CD14-positive monocyte (primary cell): Measurements from ENCODE around the gene CEP20. TPM values are rescaled to one million over a fixed set of nuclear protein-coding genes. Genes with fewer than 3 reads are reported as not detected.

Experiments
- DNase-seq, 3 donors: peaks; one replicate each; pipeline ENCODE4 v3.0.0-alpha.2; 2011 to 2022
- H2AFZ ChIP-seq: 2 replicates; pipeline ENCODE4 v1.6.0; 2012; ENCODE audit warnings: mild to moderate bottlenecking, low read depth, low read length, inconsistent platforms; ENCODE audit not compliant: insufficient read depth, poor library complexity, severe bottlenecking
- H3K27ac ChIP-seq, 2 donors: 1 replicate in 1 of 2; 2 replicates in 1 of 2; pipeline ENCODE4 v1.5.1; 2012 to 2013; ENCODE audit warnings: low read length in 2 of 2, control low read depth in 1 of 2, inconsistent platforms in 1 of 2, low read depth in 1 of 2, mild to moderate bottlenecking in 1 of 2
- H3K27me3 ChIP-seq, 2 donors: one replicate each; pipeline versions ENCODE4 v1.6.0 to v1.6.1; 2011 to 2013; ENCODE audit warnings: low read length in 2 of 2; ENCODE audit not compliant: control insufficient read depth in 2 of 2, insufficient read depth in 2 of 2
- H3K36me3 ChIP-seq, 2 donors: replicated peaks in 1 of 2; 1 replicate in 1 of 2; 2 replicates in 1 of 2; pipeline versions ENCODE4 v1.5.1 to v1.6.1; 2012 to 2013; ENCODE audit warnings: low read length in 2 of 2, control low read depth in 1 of 2, inconsistent platforms in 1 of 2, mild to moderate bottlenecking in 1 of 2; ENCODE audit not compliant: insufficient read depth in 2 of 2, control insufficient read depth in 1 of 2
- H3K4me1 ChIP-seq, 2 donors: 1 replicate in 1 of 2; 2 replicates in 1 of 2; pipeline versions ENCODE4 v1.5.1 to v1.6.1; 2012 to 2013; ENCODE audit warnings: low read length in 2 of 2, control low read depth in 1 of 2, inconsistent platforms in 1 of 2, mild to moderate bottlenecking in 1 of 2, moderate library complexity in 1 of 2; ENCODE audit not compliant: insufficient read depth in 2 of 2, control insufficient read depth in 1 of 2
- H3K4me2 ChIP-seq: replicated peaks from 2 replicates; pipeline ENCODE3; 2012; ENCODE audit warnings: low read length, moderate library complexity, mild to moderate bottlenecking; ENCODE audit not compliant: poor library complexity, severe bottlenecking; ENCODE audit errors: extremely low read depth
- H3K4me3 ChIP-seq, 3 experiments: fragments of 200-600 bp in 1 of 3; sonication (generic) in 1 of 3; replicated peaks in 1 of 3; 1 replicate in 2 of 3; 2 replicates in 1 of 3; pipeline ENCODE4 v1.5.1; 2011 to 2013; ENCODE audit warnings: low read length in 3 of 3, mild to moderate bottlenecking in 3 of 3, control low read depth in 2 of 3, low read depth in 2 of 3, inconsistent platforms in 1 of 3, moderate library complexity in 1 of 3
- H3K79me2 ChIP-seq: 2 replicates; pipeline ENCODE4 v1.6.0; 2012; ENCODE audit warnings: mild to moderate bottlenecking, control low read depth, inconsistent platforms, low read length, moderate library complexity; ENCODE audit not compliant: insufficient read depth
- H3K9ac ChIP-seq: 2 replicates; pipeline ENCODE4 v1.6.0; 2017; ENCODE audit warnings: low read length, mild to moderate bottlenecking; ENCODE audit not compliant: insufficient read depth, poor library complexity, severe bottlenecking
- H3K9me3 ChIP-seq, 2 donors: replicated peaks in 1 of 2; 1 replicate in 1 of 2; 2 replicates in 1 of 2; pipeline versions ENCODE4 v1.5.1 to v1.6.1; 2012 to 2013; ENCODE audit warnings: low read length in 2 of 2, control low read depth in 1 of 2; ENCODE audit not compliant: control insufficient read depth in 1 of 2, insufficient read depth in 1 of 2
- H4K20me1 ChIP-seq: 2 replicates; pipeline ENCODE4 v1.6.0; 2012; ENCODE audit warnings: mild to moderate bottlenecking, low read length, control low read depth, moderate library complexity; ENCODE audit not compliant: insufficient read depth
- H3K27ac Mint-ChIP-seq, 7 donors: one replicate each; pipeline ENCODE4 v1.8.0; 2020; ENCODE audit warnings: mild to moderate bottlenecking in 7 of 7, mixed read lengths in 7 of 7, moderate library complexity in 6 of 7, inconsistent platforms in 2 of 7
- H3K27me3 Mint-ChIP-seq, 3 donors: one replicate each; pipeline ENCODE4 v1.8.0; 2021 to 2022; ENCODE audit warnings: low read depth in 3 of 3, mild to moderate bottlenecking in 3 of 3, mixed read lengths in 3 of 3, moderate library complexity in 3 of 3, inconsistent platforms in 1 of 3
- H3K36me3 Mint-ChIP-seq, 2 donors: one replicate each; pipeline ENCODE4 v1.8.0; 2020; ENCODE audit warnings: mixed read lengths in 2 of 2, inconsistent platforms in 1 of 2, mild to moderate bottlenecking in 1 of 2
- H3K4me1 Mint-ChIP-seq: one replicate; pipeline ENCODE4 v1.8.0; 2020; ENCODE audit warnings: mild to moderate bottlenecking, mixed read lengths
- H3K4me3 Mint-ChIP-seq, 2 donors: one replicate each; pipeline ENCODE4 v1.8.0; 2020; ENCODE audit warnings: mild to moderate bottlenecking in 2 of 2, mixed read lengths in 2 of 2, moderate library complexity in 1 of 2
- H3K9me3 Mint-ChIP-seq, 7 donors: one replicate each; pipeline ENCODE4 v1.8.0; 2020 to 2022; ENCODE audit warnings: mixed read lengths in 7 of 7, mild to moderate bottlenecking in 6 of 7, moderate library complexity in 6 of 7, inconsistent platforms in 2 of 7
- CTCF ChIP-seq: fragments of 200-600 bp; IDR thresholded peaks from one replicate; pipeline ENCODE4 v1.8.0; 2022; ENCODE audit warnings: antibody characterized with exemption, mild to moderate bottlenecking
- WGBS: methylation state at CpG from one replicate; pipeline ENCODE4 v1.1.5; 2013; ENCODE audit warnings: missing lambda C conversion rate; ENCODE audit not compliant: insufficient coverage; 5-methylcytosine and 5-hydroxymethylcytosine counted together
- intact Hi-C, 2 donors: fragments of 100-400 bp; cut with micrococcal nuclease; formaldehyde crosslinking; loops; one replicate each; pipeline versions ENCODE4 v1.15.0 to v1.15.1; 2023
- polyA plus RNA-seq, 3 donors: library from polyadenylated mRNA; depleted of rRNA in 1 of 3; unstranded in 2 of 3; stranded (reverse) in 1 of 3; fragments of 300-500 nt in 2 of 3; fragments of >200 nt in 1 of 3; fragmentation: Illumina TruSeq in 2 of 3; gene quantifications; 1 replicate in 2 of 3; 2 replicates in 1 of 3; pipeline ENCODE4 v1.2.3, GENCODE V29; 2012 to 2021

CEP20 gene
- polyA plus RNA-seq, 3 donors = 11.6 to 27.3 (median 24.7) TPM

- no peak overlapping the region for H3K9ac ChIP-seq
- H3K9me3 Mint-ChIP-seq = no peaks in the 10 kb centered on the region
- WGBS = 100% methylated on average over 1 of the region's 1 CpG
- H3K36me3 Mint-ChIP-seq = peaks cover 56 to 85% of the 10 kb centered on the region in 2 donors
- peaks cover 5% of the 10 kb centered on the region for H3K4me1 Mint-ChIP-seq
- intact Hi-C loops = no loop called here
- no peak overlapping the region for H2AFZ ChIP-seq
- H4K20me1 ChIP-seq = no peaks in the 10 kb centered on the region
- TF ChIP-seq CTCF = no peak
- H3K27me3 Mint-ChIP-seq = no peaks in the 10 kb centered on the region
- no peak for DNase-seq
- no peak overlapping the region for H3K27ac ChIP-seq
- H3K9me3 ChIP-seq = no peaks in the 10 kb centered on the region
- H3K27ac Mint-ChIP-seq = no peak overlapping the region
- no peak overlapping the region for H3K4me2 ChIP-seq
- H3K27me3 ChIP-seq = no peaks in the 10 kb centered on the region
- H3K36me3 ChIP-seq = peaks cover 64 to 78% of the 10 kb centered on the region in 2 donors
- no peak overlapping the region for H3K4me3 ChIP-seq
- H3K4me3 Mint-ChIP-seq = no peak overlapping the region
- H3K4me1 ChIP-seq = no peaks in the 10 kb centered on the region
- peaks cover 8% of the 10 kb centered on the region for H3K79me2 ChIP-seq
Observed at GRCh38 chr16:15873737-15874136, 14.7 kb downstream of the CEP20 start.

- H3K4me1 ChIP-seq = no peaks in the 10 kb centered on the region
- WGBS = no CpG with 5 or more reads among the region's 2 CpGs
- H3K4me3 ChIP-seq = no peak overlapping the region
- H3K9me3 Mint-ChIP-seq = no peaks in the 10 kb centered on the region
- no peaks in the 10 kb centered on the region for H4K20me1 ChIP-seq
- no peak for DNase-seq
- H3K27me3 ChIP-seq = no peaks in the 10 kb centered on the region
- H3K4me2 ChIP-seq = no peak overlapping the region
- intact Hi-C loops = no loop called here
- peaks cover 5% of the 10 kb centered on the region for H3K4me1 Mint-ChIP-seq
- peaks cover 56 to 84% of the 10 kb centered on the region in 2 donors for H3K36me3 Mint-ChIP-seq
- no peak overlapping the region for H3K9ac ChIP-seq
- no peak for TF ChIP-seq CTCF
- H3K27ac Mint-ChIP-seq = no peak overlapping the region
- no peaks in the 10 kb centered on the region for H3K9me3 ChIP-seq
- no peak overlapping the region for H2AFZ ChIP-seq
- no peak overlapping the region for H3K4me3 Mint-ChIP-seq
- no peak overlapping the region for H3K27ac ChIP-seq
- peaks cover 8% of the 10 kb centered on the region for H3K79me2 ChIP-seq
- H3K36me3 ChIP-seq = peaks cover 60 to 78% of the 10 kb centered on the region in 2 donors
- H3K27me3 Mint-ChIP-seq = no peaks in the 10 kb centered on the region
Observed at GRCh38 chr16:15873301-15873700, 15.1 kb downstream of the CEP20 start.
